HG03378 (cell line): Measurements from ENCODE around the gene CPXM2.

Source experiments
- ATAC-seq: cut with Tn5 transposase; IDR thresholded peaks from one replicate; pipeline ENCODE4 v1.9.1; 2021; ENCODE audit warnings: mild to moderate bottlenecking, moderate library complexity; ENCODE audit not compliant: unreplicated experiment

Gene CPXM2

DNA sequence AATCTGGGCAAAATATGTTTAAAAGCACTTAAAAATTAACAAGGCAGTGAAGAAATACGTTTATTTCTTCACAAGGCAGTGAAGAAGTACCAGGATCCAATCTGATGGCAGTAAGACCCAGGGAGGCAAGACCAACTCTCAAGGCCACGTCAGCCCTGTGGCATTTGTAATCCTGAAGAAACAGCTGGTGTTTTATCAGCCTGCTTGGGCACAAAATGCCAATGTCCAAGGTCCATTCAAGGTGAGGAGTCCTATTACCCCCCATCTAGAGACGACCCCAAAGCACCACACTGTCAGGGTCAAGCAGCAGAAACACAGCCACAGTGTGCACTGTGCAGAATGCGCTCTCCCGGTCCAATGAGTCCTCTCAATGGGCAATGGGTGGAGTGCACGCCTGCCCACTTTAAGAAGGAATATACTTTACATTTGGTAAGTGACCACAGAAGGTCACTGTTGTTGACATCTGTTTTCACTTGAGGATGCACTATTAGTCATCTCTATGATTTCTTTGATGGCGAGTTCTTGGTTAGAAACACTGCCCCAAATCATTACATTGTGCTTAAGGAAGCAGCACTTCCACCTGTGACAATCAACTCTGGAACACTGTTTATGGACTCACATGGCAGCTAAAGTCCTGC lies 12.8 kb downstream of the CPXM2 start:
- no peak for ATAC-seq

DNA sequence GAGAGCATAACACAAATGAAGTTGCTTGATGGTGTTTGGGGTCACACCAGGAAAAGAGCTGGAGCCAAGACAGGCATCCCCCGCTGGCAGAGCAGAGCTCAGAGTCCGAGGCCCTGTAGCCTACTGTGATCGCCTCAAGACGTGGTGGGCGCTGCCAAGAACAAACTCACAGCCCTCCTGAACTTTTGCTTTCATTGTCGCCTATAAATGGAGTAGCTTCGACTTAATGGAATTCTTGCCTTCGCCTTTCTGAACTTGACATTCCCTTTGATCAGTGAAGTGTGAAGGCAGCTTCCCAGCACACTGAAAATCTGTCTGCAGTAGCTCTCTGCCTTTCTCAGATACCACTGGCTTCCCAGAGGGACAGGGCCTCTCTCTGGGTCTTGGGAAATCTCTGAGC lies 21.3 kb downstream of the CPXM2 start:
- no peak for ATAC-seq

DNA sequence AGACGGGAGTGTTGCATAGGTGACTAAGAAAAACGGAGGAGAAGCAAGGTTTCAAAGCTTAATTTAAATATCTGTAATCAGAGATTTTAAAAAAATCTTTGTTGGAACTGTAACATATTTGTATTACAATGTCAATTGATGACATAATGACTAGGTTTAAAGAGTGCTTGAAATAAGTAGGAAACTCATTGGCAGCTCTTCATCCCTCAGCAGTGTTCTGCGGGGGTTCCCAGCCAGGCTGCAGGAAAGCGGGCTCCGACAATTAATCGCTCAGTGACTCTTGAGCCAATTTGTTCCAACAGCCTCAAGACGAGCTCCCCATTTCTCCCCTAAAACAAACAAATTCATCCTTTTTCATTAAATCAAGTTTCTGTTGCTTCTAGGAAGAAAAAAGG lies 22.6 kb downstream of the CPXM2 start:
- ATAC-seq, result no peak

DNA sequence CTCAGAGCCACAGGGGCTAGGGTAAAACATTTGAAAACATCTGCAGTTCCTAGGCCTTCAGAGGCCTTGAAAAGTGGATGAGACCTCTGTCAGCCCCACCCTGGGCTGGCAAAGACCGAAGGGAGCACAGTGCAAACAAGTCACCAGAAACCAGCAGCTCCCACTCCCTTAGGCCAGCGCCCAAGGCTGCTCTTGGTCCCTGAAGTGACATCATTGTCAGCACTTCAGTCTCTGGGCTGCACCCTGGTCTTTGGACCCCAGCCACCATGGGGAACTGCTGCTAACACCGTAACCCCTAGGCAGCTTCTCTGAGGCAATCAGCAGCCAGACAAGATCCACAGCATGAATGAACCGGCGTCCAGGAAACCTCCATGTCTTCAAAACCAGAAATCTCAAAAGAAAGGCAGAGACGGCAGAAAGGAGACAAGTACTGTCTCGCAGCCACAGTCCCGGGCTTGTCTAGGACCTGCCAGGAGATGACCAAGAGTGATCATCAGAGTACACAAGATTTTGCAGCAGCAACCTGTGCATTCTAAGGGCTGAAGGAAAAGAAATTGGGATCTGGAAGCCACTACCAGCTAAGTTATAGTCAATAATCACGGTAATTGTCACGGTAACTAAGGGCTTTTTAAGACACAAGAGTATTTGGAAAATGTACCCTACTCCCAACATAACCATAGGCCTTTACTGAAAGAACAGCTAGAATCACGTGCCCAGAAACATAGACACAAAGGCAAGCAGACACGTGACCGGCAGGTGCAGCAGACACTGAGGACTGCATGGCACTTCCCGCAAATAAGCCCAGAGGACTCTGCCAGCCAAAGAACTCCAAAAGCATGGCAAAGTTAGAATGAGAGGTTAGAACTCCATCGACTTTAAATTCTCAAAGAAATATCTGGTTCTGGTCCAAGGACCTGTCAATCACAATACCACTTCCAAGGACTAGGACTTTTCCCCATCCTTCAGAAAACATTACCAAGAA lies 23.3 kb downstream of the CPXM2 start:
- ATAC-seq, result no peak

DNA sequence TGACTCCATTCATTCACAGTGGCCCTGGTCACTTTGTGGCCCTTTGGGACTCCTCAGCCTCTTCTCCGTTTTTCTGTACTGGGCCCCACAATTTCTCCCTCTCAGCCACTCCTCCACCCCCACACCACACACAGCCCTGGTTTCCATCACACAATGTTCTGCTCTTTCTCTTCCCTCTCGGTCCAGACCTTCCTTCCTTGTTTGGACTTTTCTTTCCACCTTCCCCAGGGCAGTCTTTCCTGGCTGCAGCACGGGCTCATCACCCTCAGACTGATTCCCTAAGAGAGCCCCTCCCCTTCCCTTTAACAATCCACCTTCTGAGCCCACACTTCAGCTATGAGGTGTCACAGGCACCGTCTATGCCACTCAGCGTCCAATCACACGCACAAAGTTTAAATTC lies 25.7 kb downstream of the CPXM2 start:
- ATAC-seq, result no peak

DNA sequence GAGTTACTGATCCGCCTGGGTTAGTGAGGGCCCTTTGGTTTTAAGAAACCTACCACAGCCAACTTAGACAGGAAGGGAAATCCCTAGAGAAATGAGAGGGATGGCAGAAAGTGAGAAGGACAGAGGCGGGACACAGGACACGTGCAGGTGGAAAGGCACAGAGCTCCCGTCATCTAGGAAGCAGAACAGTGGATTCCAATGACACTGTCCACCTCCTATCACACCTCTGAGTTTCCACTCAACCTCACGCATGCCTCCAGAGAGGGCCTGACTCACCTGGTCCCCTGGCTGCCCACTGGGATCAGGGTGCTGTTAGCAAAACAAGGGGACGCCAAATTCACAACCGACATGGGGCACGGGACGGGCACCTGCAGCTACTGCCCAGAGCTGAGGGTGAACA lies 26.3 kb downstream of the CPXM2 start:
- no peak for ATAC-seq

DNA sequence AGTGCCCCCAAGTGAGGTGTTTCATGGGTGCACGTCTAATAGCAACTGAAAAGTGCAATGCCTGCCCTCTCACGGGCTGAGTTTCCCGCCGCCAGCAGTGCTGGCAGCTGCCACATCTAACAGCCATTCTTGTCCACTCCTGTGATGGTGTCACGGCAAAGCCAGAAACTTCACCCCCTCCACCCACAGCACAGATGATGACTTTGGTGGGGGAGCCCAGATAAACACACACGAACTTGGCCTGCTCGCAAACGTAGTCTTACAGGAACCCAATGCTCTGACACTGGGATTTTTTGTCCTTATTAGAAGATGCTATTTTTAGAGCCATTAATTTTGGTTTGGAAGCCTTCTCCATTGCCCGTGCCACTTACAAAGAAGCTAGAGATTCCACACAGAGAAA lies 26.7 kb downstream of the CPXM2 start:
- ATAC-seq, result no peak

DNA sequence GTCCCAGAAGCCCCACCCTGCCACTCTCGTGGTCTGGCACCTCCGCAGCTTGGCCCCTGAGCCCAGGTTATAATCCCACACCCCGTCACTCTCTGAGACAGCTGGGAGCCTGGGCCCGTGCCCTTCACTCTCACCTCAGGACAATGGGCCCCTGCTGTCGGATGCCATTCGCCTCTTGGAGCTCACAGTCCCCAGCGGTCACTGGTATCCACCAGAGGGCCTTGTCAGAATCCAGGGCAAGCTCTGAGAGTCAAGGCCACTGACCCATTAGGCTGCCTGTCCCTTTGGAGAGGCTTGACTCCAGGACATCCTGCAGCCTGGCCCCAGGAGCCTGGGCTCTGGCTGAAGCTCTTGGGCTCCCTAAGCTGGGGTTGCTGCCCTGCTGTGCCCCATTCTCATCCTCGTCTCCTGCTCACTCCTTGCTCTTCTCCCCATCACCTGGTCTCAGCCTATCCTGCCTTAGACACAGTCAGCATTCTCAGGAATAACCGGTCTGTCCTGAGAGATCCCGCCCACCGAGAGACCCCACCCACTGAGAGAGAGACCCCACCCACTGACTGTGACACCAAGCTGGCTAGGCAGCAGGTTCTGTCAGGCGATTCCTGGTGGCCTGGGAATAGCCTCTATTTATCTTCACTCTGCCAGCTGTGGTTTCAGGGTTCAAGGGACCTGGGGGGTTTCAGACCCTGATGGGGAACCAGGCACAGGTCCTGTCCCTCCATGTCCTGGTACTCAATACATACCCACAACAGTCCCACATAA lies 27.7 kb downstream of the CPXM2 start:
- ATAC-seq, result no peak

DNA sequence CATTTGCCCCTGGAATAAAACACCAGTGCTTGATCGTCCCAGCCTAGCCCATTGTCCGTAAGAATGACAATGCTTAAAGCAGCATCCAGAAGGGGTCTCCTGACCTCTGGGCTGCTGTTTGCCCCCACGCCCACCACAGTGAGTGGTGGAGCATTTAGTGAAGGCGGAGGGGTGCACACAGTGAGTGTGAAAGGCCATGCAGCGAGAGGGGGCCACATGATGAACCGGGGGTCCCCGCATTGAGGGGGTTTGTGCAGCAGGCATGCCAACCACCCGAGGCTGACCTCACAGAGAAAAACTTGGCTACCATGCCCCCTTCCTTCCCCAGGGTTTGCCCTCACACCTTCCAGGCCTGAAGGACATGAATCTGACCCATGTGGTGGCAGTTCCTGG lies 28.4 kb downstream of the CPXM2 start:
- no peak for ATAC-seq

DNA sequence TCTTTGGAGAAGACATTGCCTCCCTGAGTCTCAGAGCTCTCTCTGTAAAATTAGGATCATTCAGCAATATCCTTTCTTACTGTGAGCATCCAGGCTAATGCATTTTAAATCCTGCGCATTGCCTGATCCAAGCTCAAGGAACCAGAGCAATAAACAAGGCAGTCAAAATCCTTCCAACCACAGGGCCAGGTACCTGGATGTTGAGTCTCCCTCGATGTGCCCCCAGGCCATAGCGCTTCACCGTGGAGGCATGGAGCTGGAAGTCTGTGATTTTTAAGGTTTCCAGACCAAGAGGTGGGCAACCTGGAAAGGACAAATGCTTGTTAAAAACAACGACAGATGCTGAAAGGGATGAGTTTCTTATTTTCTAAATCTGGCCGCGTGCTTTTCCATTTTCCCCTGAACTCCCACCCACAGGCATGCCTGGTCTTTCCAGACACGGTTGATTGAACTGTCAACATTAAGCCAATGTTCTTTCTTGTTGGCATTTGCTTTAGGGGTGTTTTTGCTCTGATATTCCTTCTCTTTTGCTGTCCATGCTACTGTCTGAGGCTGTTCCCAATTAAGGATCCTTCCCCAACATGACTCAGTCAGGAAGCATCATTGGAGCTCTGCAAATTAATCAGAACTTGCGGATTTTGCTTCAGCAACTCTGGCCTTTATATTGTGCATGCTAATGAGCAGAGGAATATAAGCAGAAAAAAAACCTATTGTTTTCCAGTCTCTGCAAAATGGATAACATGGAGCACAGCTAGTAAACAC lies 29.0 kb downstream of the CPXM2 start:
- ATAC-seq, result no peak

DNA sequence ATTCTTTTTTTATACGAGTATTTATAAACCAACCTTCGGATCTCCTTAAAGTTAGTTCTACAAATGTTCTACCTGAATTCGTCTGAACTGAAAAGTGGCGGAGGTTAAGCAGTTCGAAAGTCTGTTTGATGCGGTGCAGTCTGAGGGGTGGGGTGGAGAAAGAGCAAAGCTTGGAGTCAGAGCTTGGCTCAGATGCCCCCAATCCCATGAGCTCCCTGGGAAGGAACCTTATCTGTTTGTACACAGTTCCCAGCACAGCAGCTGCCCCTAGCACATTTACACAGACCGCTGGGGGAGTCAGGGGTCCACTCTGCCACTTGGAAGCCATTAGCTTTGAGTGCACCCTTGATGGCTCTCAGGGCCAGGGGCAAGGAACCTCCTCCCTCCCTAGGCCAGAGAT lies 30.8 kb downstream of the CPXM2 start:
- ATAC-seq, result no peak

DNA sequence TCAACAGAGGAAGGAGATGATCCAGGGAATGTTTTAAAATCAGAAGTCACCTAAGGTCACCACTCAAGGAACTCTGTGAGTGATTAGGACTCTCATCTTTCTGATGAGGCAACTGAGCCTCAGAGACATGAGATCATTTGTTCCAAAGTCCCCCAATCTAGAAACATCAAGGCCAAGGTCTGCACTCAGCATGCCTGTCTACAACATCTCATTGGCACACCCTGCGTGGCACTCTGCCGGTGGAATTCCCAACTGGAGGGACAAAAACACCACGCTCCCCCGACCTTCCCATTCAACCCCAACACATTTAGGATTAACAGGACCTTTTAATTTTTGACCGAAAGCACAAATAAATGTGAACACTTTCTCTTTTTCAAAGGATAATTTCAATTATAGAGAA lies 31.4 kb downstream of the CPXM2 start:
- ATAC-seq, result no peak

DNA sequence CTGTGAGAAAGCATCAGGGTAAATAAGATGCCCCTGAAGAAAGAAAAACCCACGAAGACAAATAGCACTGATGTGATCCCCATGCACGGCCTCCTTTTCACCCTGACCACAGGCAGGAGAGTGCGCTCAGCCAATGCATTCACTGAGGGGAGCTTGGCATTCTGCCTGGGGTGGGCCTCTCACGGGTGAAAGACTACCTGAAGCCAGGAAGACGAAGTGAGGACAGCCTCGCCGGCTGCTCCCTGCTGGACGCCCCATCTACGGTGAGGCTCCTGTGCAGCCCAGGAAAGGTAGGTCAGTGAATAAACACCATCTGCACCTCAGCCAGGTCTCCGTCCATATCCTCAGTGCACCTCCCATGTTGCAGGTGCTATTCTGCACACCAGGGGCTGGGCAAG lies 32.0 kb downstream of the CPXM2 start:
- no peak for ATAC-seq

DNA sequence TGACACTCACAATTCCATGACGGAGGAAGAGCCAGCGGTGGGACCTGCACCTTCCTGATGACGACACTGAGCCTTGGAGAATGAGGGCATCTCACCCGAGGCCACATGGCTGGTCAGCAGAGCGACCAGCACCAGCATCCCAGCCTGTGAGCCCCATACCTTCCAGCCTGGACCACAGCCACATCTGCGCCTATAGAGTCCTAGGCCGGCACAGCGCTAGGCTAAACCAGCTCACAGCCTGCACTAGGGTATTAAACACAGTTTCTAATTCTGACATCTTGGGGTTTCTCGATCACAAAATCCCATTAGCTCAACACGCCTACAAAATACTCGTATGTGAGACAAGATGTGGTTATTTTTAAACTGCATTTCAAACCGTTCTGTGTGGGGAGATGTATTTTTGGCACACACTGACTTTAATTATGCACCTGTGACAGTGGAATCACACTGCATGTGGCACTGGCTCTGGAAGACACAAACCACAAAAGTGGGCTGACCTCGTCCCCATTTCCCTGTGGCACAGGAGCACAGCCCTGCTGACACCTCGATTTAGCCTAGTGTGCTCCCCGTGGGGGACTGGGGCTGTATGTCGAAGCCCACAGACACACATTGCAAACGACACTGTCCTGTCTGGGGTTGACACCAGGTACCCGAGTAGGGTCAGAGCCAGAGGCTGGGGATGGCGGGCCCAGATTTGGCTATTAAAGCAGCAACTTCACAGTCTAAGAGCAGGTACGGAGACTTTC lies 32.5 kb downstream of the CPXM2 start:
- ATAC-seq, result no peak

DNA sequence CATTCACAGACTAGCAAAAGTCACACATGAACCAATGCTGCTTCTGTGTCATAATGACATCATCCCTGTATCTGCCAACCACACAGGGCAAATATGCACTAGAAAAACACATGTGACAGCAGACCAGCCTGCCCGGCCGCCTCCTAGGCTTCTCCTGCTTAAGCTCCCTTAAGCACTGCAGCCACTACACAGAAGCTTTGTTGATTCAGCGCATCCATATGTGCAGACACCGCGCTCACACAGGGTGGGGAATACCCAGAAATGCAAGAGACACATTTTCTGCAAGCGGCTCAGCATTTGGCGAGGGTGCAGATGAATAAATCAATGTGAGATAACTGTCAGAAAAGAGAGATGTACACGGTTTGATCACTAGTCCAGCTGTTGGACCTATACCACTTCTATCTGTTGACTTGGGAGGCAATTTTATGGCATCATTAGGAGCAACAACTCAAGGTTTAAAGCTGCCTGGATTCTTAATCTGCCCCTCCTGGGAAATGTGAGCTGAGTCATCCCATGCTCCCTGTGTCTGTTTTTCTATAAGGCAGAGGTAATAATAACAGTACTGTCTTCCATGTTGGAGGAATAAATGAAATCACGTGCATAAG lies 33.4 kb downstream of the CPXM2 start:
- ATAC-seq, result no peak

DNA sequence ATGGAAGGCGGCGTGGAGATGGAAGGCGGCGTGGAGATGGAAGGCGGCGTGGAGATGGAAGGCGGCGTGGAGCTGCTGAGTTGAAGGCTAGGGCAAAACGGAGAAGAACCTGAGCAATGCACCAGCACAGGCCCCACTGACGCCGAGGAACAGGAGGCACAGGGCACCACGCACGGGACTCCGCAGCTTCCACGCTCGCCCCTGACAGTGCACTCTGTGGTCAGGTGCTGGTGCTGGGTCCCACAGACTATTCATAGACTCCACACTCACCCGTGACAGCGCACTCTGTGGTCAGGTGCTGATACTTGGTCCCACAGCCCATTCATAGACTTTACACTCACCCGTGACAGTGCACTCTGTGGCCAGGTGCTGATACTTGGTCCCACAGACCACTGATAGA lies 34.0 kb downstream of the CPXM2 start:
- no peak for ATAC-seq

DNA sequence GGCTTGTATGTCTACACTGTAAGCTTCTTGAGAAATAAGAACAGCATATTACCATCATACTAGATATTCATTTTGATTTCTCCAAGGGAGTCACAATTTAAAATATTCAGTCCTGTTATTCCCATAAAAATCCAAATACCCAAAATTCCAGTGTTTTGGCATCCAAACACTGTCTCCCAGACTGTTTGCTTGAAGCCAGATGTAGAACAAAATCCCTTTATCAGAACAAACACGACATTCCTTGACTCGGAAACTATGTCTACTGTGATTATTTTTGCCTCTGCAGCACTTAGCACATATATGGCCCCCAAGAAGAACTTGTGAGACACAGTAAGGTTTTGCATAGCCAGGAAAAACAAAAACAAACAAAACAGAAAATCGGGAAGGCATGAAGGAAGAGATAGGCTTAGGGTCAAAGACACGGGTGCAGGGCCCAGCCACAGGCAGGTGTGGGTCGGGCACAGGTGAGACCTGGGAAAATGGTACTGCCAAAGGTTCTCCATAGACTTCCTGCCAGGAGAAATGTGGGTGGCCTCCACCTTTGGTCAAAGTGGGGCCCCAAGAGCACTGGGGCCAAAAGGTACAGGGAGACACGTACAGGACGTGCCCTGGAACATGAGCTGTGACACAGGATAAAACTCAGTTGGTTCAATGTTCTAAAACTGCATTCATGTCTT lies 36.5 kb downstream of the CPXM2 start:
- ATAC-seq, result no peak

DNA sequence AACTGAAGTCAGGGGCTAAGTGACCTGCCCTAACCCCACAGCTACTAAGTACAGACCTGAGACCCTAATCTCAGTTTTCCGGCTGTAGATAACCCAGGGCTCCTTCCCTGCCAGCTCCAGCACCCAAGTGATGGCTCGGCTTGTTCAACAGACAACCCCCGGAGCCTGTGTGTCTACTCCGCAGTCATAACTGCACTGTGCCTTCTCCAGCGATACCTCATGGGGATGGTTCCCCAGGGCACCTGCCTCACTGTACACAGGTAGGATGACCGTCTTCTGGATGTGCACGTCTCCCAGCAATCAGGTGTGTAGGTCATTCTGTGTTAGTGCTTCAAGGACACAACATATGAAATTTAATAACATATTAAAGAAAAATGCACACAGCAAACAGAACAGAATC lies 37.1 kb downstream of the CPXM2 start:
- ATAC-seq, result no peak

DNA sequence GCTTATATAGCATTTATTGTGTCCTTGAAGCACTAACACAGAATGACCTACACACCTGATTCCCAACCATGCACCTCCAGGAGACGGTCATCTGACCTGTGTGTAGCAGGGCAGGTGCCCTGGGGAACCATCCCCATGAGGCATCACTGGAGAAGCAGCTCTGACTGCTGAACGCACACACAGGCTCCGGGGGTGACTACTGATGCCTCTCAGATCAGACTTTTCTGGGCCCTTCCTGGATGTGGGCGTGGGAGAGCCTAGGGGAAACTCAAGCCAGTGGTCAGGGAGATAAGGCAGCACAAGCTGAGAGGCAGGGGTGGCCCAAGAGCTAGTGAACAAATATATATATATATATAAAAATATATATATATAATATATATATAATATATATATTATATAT lies 37.6 kb downstream of the CPXM2 start:
- ATAC-seq, result no peak
